Measurements from ENCODE around the gene SLC41A3.

SLC41A3 gene

DNA sequence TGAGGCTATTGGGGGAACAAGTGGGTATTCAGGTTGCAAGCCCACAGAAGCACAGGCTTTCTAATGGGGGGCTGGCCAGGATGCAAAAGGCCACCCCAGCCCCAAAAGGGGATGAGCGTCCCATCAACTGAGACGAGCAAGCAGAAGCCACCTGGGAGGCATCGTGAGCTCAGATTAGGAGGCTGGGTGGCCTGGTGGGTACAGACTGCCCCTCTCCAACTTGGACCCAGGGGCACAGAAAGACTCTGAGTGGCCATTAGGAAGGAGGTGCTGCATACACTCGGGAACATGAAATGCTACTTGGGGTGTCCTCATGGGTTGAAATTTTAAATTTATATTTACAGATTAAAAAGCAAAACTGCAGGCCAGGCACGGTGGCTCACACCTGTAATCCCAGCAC is 29.1 kb downstream of the SLC41A3 start:
- DNase-seq (ENCODE audit: low read depth in 2 of 2), result no peak
- H3K4me3 ChIP-seq (replicated peaks in 1 of 2; ENCODE audit: low read depth in 2 of 2, low read length in 2 of 2), result no peak overlapping the region
- no peak for TF ChIP-seq CTCF (IDR thresholded peaks at IDR 0.05; ENCODE audit: low read depth, low read length)

DNA sequence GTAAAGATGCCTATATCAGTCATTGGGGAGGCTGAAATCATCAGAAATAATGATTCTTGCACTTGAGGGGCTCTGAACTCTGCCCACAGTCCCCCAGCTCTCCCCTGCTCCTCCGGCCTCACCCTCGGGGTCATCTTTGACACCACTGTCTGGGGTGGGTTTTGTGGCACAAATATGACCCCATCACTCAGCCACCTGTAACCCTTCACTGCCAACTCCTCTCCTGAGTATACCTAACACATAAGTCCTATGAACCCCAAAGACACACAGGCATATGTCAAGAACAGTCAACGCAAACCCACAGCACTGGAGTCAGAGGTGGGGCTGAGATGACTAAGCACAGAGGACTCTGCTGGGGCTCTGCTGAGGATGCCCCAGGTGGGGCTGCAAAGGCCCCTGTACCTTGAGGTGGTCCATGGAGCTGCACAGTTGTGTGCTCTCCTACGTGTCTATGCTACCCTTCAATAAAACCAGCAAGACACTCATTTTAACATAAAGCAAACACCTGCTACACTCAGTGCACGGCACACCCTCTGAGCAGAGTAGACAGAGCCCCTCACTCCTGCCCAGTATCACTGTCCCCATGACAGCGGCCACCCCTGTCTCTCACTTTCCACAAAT is 29.9 kb downstream of the SLC41A3 start:
- no peak overlapping the region for H3K4me3 ChIP-seq (replicated peaks in 1 of 2; ENCODE audit: low read depth in 2 of 2, low read length in 2 of 2)
- TF ChIP-seq CTCF (IDR thresholded peaks at IDR 0.05; ENCODE audit: low read depth, low read length), result no peak
- DNase-seq (ENCODE audit: low read depth in 2 of 2), result no peak

GRCh38 chr3:126053513-126053912 is 30.4 kb downstream of the SLC41A3 start:
- DNase-seq (ENCODE audit: low read depth in 2 of 2), result peak in 1 of 2 donors; percentile 5
- no peak for TF ChIP-seq CTCF (IDR thresholded peaks at IDR 0.05; ENCODE audit: low read depth, low read length)

GRCh38 chr3:126052196-126053058 is 31.5 kb downstream of the SLC41A3 start:
- H3K4me3 ChIP-seq (replicated peaks in 1 of 2; ENCODE audit: low read depth in 2 of 2, low read length in 2 of 2), result no peak overlapping the region
- TF ChIP-seq CTCF (IDR thresholded peaks at IDR 0.05; ENCODE audit: low read depth, low read length), result no peak
- DNase-seq (ENCODE audit: low read depth in 2 of 2), result no peak

More at GRCh38 chr3:126053513-126053912, 30.4 kb downstream of the SLC41A3 start:
- H3K4me3 ChIP-seq (replicated peaks in 1 of 2; ENCODE audit: low read depth in 2 of 2, low read length in 2 of 2), result no peak overlapping the region

- peak in 1 of 2 donors; percentile 29 for DNase-seq (ENCODE audit: low read depth in 2 of 2)
- TF ChIP-seq CTCF (IDR thresholded peaks at IDR 0.05; ENCODE audit: low read depth, low read length), result no peak
- H3K4me3 ChIP-seq (replicated peaks in 1 of 2; ENCODE audit: low read depth in 2 of 2, low read length in 2 of 2), result no peak overlapping the region
Measured at GRCh38 chr3:126051741-126052140, 32.2 kb downstream of the SLC41A3 start.

DNA sequence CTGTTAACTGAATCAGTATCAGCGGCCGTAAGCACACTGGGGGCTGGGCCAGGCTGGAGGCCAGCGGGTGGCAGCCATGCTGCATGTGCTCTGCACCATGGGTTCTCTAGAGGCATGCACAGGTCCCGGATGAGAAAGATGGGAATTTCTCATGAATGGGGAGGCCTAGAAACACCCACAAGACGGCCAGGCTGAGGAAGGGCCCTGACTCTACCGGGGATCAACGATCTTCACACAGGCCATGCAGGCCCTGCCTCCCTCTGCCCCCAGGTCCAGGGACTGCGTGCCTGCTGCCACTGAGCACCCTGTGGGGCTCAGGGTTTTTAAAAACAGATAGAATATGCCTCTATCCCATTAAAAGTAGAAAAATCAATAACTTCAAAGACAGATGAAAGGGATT is 32.7 kb downstream of the SLC41A3 start:
- no peak for TF ChIP-seq CTCF (IDR thresholded peaks at IDR 0.05; ENCODE audit: low read depth, low read length)
- no peak overlapping the region for H3K4me3 ChIP-seq (replicated peaks in 1 of 2; ENCODE audit: low read depth in 2 of 2, low read length in 2 of 2)
- no peak for DNase-seq (ENCODE audit: low read depth in 2 of 2)

Measured in cardiac fibroblast (primary cell).